Epithelial cell of proximal tubule (primary cell): Measurements from ENCODE around the gene RNU11. TPM values are rescaled to one million over a fixed set of nuclear protein-coding genes. Genes with fewer than 3 reads are reported as not detected.

Experiments
- DNase-seq: peaks from one replicate; pipeline ENCODE4 v3.0.0-alpha.2; 2011; ENCODE audit warnings: low read depth
- H3K4me3 ChIP-seq: 2 replicates; pipeline ENCODE4 v1.5.1; 2011; ENCODE audit warnings: low read depth, mild to moderate bottlenecking, low read length
- total RNA-seq: library from RNA; depleted of rRNA; stranded (reverse); fragments of >200 nt; gene quantifications from 2 replicates; pipeline ENCODE4 v1.2.3, GENCODE V29; 2015
- TF ChIP-seq, protein P1 (sequence below): conservative IDR thresholded peaks from 2 replicates; pipeline ENCODE4 v1.5.1; 2012; ENCODE audit warnings: low read depth, mild to moderate bottlenecking, low read length

Gene RNU11
- total RNA-seq, 1 donor from 2014 or later, result not detected

DNA sequence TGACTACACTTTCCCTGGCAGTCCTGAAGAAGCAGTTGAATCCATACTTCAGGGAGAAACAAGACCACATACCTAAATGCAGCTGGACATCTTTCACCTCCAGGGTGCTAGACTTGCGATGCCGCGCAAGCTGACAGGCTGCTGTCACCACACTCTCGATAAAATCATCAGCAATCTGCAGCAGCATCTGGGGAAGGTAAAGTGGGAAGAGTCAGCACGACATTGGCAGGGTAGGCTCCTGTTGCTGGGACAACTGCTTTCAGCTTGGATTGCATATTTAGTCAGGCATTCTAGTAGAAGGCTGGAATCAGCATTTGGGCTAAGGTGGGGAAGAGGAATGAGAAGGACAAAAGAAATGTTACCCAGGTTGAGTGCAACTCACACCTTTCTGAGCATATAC, 35.2 kb upstream of the RNU11 start:
- DNase-seq, result no peak
- TF ChIP-seq, protein P1, sequence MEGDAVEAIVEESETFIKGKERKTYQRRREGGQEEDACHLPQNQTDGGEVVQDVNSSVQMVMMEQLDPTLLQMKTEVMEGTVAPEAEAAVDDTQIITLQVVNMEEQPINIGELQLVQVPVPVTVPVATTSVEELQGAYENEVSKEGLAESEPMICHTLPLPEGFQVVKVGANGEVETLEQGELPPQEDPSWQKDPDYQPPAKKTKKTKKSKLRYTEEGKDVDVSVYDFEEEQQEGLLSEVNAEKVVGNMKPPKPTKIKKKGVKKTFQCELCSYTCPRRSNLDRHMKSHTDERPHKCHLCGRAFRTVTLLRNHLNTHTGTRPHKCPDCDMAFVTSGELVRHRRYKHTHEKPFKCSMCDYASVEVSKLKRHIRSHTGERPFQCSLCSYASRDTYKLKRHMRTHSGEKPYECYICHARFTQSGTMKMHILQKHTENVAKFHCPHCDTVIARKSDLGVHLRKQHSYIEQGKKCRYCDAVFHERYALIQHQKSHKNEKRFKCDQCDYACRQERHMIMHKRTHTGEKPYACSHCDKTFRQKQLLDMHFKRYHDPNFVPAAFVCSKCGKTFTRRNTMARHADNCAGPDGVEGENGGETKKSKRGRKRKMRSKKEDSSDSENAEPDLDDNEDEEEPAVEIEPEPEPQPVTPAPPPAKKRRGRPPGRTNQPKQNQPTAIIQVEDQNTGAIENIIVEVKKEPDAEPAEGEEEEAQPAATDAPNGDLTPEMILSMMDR, result no peak
- H3K4me3 ChIP-seq, result no peak overlapping the region

GRCh38 chr1:28631713-28632112, 16.7 kb upstream of the RNU11 start:
- H3K4me3 ChIP-seq, result no peak overlapping the region
- TF ChIP-seq, protein P1, result no peak
- no peak for DNase-seq

- H3K4me3 ChIP-seq, result no peak overlapping the region
- DNase-seq, result no peak
- TF ChIP-seq, protein P1, result no peak
These were observed 15.8 kb upstream of the RNU11 start for GRCh38 chr1:28632560-28632959.

DNA sequence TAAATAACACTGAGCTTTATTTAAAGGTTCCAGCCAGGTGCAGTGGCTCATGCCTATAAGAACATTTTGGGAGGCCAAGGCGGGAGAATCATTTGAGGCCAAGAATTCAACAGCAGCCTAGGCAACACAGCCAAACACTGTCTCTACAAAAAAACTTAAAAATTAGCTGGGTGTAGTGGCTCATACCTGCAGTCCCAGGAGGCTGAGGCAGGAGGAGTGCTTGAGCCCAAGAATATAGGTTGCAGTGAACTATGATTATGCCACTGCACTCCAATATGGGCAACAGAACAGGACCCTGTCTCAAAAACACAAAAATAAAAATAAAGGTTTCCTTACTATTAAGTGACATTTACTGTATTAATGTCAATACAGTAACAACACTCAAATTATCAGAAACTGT, 7.6 kb upstream of the RNU11 start:
- DNase-seq, result no peak
- TF ChIP-seq, protein P1, result peak; percentile 52
- no peak overlapping the region for H3K4me3 ChIP-seq

GRCh38 chr1:28642056-28642846, 6.1 kb upstream of the RNU11 start:
- TF ChIP-seq, protein P1, result no peak
- DNase-seq, result no peak
- H3K4me3 ChIP-seq, result peak overlapping the region; percentile 87

- TF ChIP-seq, protein P1, result peak; percentile 35
- peak; percentile 78 for DNase-seq
- H3K4me3 ChIP-seq, result peak within 1 kb of the TSS; percentile 87
These were observed 5.4 kb upstream of the RNU11 start, which contains the start of gene TAF12 for GRCh38 chr1:28642847-28643635. Gene TAF12, minus strand, starts transcription at chr1:28643067. Its CDS starts 20,986 bp downstream, at chr1:28622081.
